GM23338 (cell line): ENCODE results near the gene ZFAND6. TPM values are rescaled to one million over a fixed set of nuclear protein-coding genes. Genes with fewer than 3 reads are reported as not detected.

Experiments used
- ATAC-seq: fragments of 200-7000 bp; cut with Tn5 transposase; 3 replicates; pipeline ENCODE4 v1.9.1; 2020
- DNase-seq: peaks from one replicate; pipeline ENCODE4 v3.0.0-alpha.2; 2015; ENCODE audit warnings: low spot score
- H2AFZ ChIP-seq: fragments of 200-600 bp; sonication (generic); 2 replicates; pipeline ENCODE4 v1.8.0; 2016; ENCODE audit warnings: antibody characterized with exemption, mild to moderate bottlenecking, moderate library complexity
- H3F3A ChIP-seq: fragments of 200-600 bp; sonication (generic); replicated peaks from 2 replicates; pipeline ENCODE4 v1.8.0; 2017; ENCODE audit warnings: antibody characterized with exemption, mixed run types, low read depth
- H3K27ac ChIP-seq: fragments of 200-600 bp; sonication (generic); 2 replicates; pipeline ENCODE4 v1.6.1; 2016; ENCODE audit warnings: low read depth
- H3K27me3 ChIP-seq: fragments of 200-600 bp; sonication (generic); 2 replicates; pipeline ENCODE4 v1.8.0; 2016; ENCODE audit warnings: mild to moderate bottlenecking, mixed run types, moderate library complexity; ENCODE audit not compliant: insufficient read depth
- H3K36me3 ChIP-seq: fragments of 200-600 bp; sonication (generic); 2 replicates; pipeline ENCODE4 v1.8.0; 2016; ENCODE audit warnings: mild to moderate bottlenecking; ENCODE audit not compliant: insufficient read depth
- H3K4me1 ChIP-seq: fragments of 200-600 bp; sonication (generic); 2 replicates; pipeline ENCODE4 v1.8.0; 2016; ENCODE audit warnings: mild to moderate bottlenecking, moderate library complexity; ENCODE audit not compliant: insufficient read depth
- H3K4me2 ChIP-seq: fragments of 200-600 bp; sonication (generic); 2 replicates; pipeline ENCODE4 v1.7.1; 2017; ENCODE audit warnings: mixed run types
- H3K4me3 ChIP-seq: fragments of 200-600 bp; sonication (generic); 2 replicates; pipeline ENCODE4 v1.6.1; 2016; ENCODE audit warnings: mixed run types
- H3K79me2 ChIP-seq: fragments of 200-600 bp; sonication (generic); replicated peaks from 2 replicates; pipeline ENCODE4 v1.8.0; 2017; ENCODE audit warnings: mild to moderate bottlenecking; ENCODE audit not compliant: insufficient read depth
- H3K9me2 ChIP-seq: fragments of 200-600 bp; sonication (generic); 2 replicates; pipeline ENCODE4 v1.8.0; 2017; ENCODE audit not compliant: insufficient read depth
- H4K20me1 ChIP-seq: fragments of 200-600 bp; sonication (generic); replicated peaks from 2 replicates; pipeline ENCODE4 v1.8.0; 2017; ENCODE audit warnings: mild to moderate bottlenecking; ENCODE audit not compliant: insufficient read depth
- H3K27ac Mint-ChIP-seq: 2 replicates; pipeline ENCODE4 v1.8.0; 2020; ENCODE audit warnings: inconsistent platforms, mild to moderate bottlenecking, moderate library complexity, mixed read lengths
- H3K27me3 Mint-ChIP-seq: 3 replicates; pipeline ENCODE4 v1.8.0; 2022; ENCODE audit warnings: low read depth, mild to moderate bottlenecking, moderate library complexity, mixed read lengths, inconsistent platforms; ENCODE audit not compliant: insufficient read depth, poor library complexity
- H3K36me3 Mint-ChIP-seq: 3 replicates; pipeline ENCODE4 v1.8.0; 2021; ENCODE audit warnings: low read depth, mild to moderate bottlenecking, inconsistent platforms, moderate library complexity, mixed read lengths
- H3K4me1 Mint-ChIP-seq: 3 replicates; pipeline ENCODE4 v1.8.0; 2020; ENCODE audit warnings: mild to moderate bottlenecking, inconsistent platforms, mixed read lengths
- H3K4me3 Mint-ChIP-seq: 3 replicates; pipeline ENCODE4 v1.8.0; 2021; ENCODE audit warnings: moderate library complexity, mild to moderate bottlenecking, inconsistent platforms, mixed read lengths
- H3K9me3 Mint-ChIP-seq: 3 replicates; pipeline ENCODE4 v1.8.0; 2020; ENCODE audit warnings: moderate library complexity, mild to moderate bottlenecking, inconsistent platforms, mixed read lengths
- CREB1 ChIP-seq: fragments of 250-450 bp; sonication (Bioruptor Pico); IDR thresholded peaks from 2 replicates; pipeline ENCODE4 v1.5.0; 2020; ENCODE audit warnings: low read depth, mild to moderate bottlenecking, moderate library complexity
- EZH2 ChIP-seq: fragments of 200-600 bp; sonication (generic); IDR thresholded peaks from one replicate; pipeline ENCODE4 v1.8.0; 2017; ENCODE audit warnings: antibody characterized with exemption, mild to moderate bottlenecking, low read depth; ENCODE audit not compliant: unreplicated experiment
- EZH2phosphoT487 ChIP-seq: fragments of 200-600 bp; sonication (generic); IDR thresholded peaks from one replicate; pipeline ENCODE4 v1.8.1; 2018; ENCODE audit warnings: antibody characterized with exemption; ENCODE audit not compliant: unreplicated experiment
- JUNB ChIP-seq: IDR thresholded peaks from one replicate; pipeline ENCODE4 v1.6.1; 2016; ENCODE audit warnings: antibody characterized with exemption; ENCODE audit not compliant: unreplicated experiment
- NANOG ChIP-seq: IDR thresholded peaks from 2 replicates; pipeline ENCODE4 v1.6.1; 2016; ENCODE audit warnings: antibody characterized with exemption, borderline replicate concordance
- POLR2AphosphoS5 ChIP-seq: IDR thresholded peaks from 2 replicates; pipeline ENCODE4 v1.6.1; 2016; ENCODE audit warnings: antibody characterized with exemption, low read depth
- STAT1 ChIP-seq: IDR thresholded peaks from one replicate; pipeline ENCODE4 v1.6.1; 2016; ENCODE audit warnings: antibody characterized with exemption; ENCODE audit not compliant: unreplicated experiment
- ZNF114 ChIP-seq: fragments of 250-450 bp; sonication (Bioruptor Pico); IDR thresholded peaks from 2 replicates; pipeline ENCODE4 v1.5.0; 2020; ENCODE audit warnings: mild to moderate bottlenecking, moderate library complexity
- ZNF331 ChIP-seq: fragments of 250-450 bp; sonication (Bioruptor Pico); IDR thresholded peaks from 2 replicates; pipeline ENCODE4 v1.5.0; 2020; ENCODE audit warnings: low read depth, mild to moderate bottlenecking, moderate library complexity
- polyA plus RNA-seq: library from polyadenylated mRNA; unstranded; fragments of >200 nt; fragmentation: Nextera tagmentation; extraction: Ambion mirVana; gene quantifications from 2 replicates; pipeline ENCODE4 v1.2.1, GENCODE V29; 2016
- total RNA-seq: library from RNA; depleted of rRNA; stranded (reverse); fragments of >200 nt; shearing (Covaris generic); gene quantifications from 2 replicates; pipeline ENCODE4 v1.2.3, GENCODE V29; 2014
- TF ChIP-seq, protein P1 (sequence below): fragments of 250-450 bp; sonication (Bioruptor Pico); IDR thresholded peaks from 2 replicates; pipeline ENCODE4 v1.5.0; 2020; ENCODE audit warnings: mild to moderate bottlenecking, moderate library complexity
- TF ChIP-seq, protein P2 (sequence below), 2 experiments: fragments of 200-600 bp in 1 of 2; sonication (generic) in 1 of 2; conservative IDR thresholded peaks; 2 replicates each; pipeline versions ENCODE4 v1.5.1 to v1.6.1; 2016 to 2017; ENCODE audit warnings: antibody characterized with exemption in 2 of 2, low read depth in 2 of 2, mild to moderate bottlenecking in 2 of 2, moderate library complexity in 1 of 2
- TF ChIP-seq, protein P3 (sequence below): IDR thresholded peaks from one replicate; pipeline ENCODE4 v1.6.1; 2018; ENCODE audit warnings: antibody characterized with exemption; ENCODE audit not compliant: unreplicated experiment
- TF ChIP-seq, protein P4 (sequence below): IDR thresholded peaks from 2 replicates; pipeline ENCODE4 v1.6.1; 2016; ENCODE audit warnings: antibody characterized with exemption

ZFAND6 gene
- total and polyA plus RNA-seq, 2 experiments from 2014 or later = 205 to 292 TPM

DNA sequence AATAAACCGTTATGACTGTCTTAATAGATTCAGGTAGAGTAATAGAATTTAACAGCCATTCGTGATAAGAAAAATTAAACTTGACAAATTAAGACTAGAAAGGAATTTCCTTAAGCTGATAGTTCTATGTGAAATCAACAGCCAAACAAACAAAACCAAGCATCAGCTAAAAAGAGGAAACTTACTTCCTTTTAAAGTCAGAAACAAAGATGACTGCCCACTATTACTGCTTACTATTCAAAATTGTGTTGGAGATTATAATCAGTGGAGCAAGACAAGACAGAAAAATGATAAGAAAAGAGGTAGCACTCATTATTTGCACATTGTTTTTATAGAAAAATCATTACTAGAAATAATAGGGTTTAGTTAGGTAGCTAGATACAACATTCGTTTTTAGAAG, 79.5 kb downstream of the ZFAND6 start:
- DNase-seq (no peak), ATAC-seq (no peak)
- no peaks in the 10 kb centered on the region; the same call in 2 of the 3 replicates for H3K9me3 Mint-ChIP-seq
- Histone ChIP-seq H3K9me2 (no peaks in the 10 kb centered on the region), H3K27me3 (no peaks in the 10 kb centered on the region), H3K4me3 (no peak overlapping the region), H3K79me2 (no peaks in the 10 kb centered on the region), H3F3A (no peaks in the 10 kb centered on the region), H4K20me1 (no peaks in the 10 kb centered on the region), H3K27ac (no peak overlapping the region), H3K36me3 (no peaks in the 10 kb centered on the region), H3K4me2 (no peak overlapping the region), H3K4me1 (no peaks in the 10 kb centered on the region), H2AFZ (no peak overlapping the region)
- peaks cover 9% of the 10 kb centered on the region; the same call in 2 of the 3 replicates for H3K36me3 Mint-ChIP-seq
- no peak overlapping the region for H3K4me3 Mint-ChIP-seq
- TF ChIP-seq, protein P1, sequence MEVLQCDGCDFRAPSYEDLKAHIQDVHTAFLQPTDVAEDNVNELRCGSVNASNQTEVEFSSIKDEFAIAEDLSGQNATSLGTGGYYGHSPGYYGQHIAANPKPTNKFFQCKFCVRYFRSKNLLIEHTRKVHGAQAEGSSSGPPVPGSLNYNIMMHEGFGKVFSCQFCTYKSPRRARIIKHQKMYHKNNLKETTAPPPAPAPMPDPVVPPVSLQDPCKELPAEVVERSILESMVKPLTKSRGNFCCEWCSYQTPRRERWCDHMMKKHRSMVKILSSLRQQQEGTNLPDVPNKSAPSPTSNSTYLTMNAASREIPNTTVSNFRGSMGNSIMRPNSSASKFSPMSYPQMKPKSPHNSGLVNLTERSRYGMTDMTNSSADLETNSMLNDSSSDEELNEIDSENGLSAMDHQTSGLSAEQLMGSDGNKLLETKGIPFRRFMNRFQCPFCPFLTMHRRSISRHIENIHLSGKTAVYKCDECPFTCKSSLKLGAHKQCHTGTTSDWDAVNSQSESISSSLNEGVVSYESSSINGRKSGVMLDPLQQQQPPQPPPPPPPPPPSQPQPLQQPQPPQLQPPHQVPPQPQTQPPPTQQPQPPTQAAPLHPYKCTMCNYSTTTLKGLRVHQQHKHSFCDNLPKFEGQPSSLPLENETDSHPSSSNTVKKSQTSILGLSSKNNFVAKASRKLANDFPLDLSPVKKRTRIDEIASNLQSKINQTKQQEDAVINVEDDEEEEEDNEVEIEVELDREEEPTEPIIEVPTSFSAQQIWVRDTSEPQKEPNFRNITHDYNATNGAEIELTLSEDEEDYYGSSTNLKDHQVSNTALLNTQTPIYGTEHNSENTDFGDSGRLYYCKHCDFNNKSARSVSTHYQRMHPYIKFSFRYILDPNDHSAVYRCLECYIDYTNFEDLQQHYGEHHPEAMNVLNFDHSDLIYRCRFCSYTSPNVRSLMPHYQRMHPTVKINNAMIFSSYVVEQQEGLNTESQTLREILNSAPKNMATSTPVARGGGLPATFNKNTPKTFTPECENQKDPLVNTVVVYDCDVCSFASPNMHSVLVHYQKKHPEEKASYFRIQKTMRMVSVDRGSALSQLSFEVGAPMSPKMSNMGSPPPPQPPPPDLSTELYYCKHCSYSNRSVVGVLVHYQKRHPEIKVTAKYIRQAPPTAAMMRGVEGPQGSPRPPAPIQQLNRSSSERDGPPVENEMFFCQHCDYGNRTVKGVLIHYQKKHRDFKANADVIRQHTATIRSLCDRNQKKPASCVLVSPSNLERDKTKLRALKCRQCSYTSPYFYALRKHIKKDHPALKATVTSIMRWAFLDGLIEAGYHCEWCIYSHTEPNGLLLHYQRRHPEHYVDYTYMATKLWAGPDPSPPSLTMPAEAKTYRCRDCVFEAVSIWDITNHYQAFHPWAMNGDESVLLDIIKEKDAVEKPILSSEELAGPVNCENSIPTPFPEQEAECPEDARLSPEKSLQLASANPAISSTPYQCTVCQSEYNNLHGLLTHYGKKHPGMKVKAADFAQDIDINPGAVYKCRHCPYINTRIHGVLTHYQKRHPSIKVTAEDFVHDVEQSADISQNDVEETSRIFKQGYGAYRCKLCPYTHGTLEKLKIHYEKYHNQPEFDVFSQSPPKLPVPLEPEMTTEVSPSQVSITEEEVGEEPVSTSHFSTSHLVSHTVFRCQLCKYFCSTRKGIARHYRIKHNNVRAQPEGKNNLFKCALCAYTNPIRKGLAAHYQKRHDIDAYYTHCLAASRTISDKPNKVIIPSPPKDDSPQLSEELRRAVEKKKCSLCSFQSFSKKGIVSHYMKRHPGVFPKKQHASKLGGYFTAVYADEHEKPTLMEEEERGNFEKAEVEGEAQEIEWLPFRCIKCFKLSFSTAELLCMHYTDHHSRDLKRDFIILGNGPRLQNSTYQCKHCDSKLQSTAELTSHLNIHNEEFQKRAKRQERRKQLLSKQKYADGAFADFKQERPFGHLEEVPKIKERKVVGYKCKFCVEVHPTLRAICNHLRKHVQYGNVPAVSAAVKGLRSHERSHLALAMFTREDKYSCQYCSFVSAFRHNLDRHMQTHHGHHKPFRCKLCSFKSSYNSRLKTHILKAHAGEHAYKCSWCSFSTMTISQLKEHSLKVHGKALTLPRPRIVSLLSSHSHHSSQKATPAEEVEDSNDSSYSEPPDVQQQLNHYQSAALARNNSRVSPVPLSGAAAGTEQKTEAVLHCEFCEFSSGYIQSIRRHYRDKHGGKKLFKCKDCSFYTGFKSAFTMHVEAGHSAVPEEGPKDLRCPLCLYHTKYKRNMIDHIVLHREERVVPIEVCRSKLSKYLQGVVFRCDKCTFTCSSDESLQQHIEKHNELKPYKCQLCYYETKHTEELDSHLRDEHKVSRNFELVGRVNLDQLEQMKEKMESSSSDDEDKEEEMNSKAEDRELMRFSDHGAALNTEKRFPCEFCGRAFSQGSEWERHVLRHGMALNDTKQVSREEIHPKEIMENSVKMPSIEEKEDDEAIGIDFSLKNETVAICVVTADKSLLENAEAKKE = no peak
- TF ChIP-seq ZNF331 (no peak), POLR2AphosphoS5 (no peak), JUNB (no peak), EZH2 (no peak), STAT1 (no peak), ZNF114 (CRISPR knock-in tag) (no peak), CREB1 (CRISPR knock-in tag) (no peak), NANOG (no peak), EZH2phosphoT487 (no peak)
- TF ChIP-seq, protein P2, sequence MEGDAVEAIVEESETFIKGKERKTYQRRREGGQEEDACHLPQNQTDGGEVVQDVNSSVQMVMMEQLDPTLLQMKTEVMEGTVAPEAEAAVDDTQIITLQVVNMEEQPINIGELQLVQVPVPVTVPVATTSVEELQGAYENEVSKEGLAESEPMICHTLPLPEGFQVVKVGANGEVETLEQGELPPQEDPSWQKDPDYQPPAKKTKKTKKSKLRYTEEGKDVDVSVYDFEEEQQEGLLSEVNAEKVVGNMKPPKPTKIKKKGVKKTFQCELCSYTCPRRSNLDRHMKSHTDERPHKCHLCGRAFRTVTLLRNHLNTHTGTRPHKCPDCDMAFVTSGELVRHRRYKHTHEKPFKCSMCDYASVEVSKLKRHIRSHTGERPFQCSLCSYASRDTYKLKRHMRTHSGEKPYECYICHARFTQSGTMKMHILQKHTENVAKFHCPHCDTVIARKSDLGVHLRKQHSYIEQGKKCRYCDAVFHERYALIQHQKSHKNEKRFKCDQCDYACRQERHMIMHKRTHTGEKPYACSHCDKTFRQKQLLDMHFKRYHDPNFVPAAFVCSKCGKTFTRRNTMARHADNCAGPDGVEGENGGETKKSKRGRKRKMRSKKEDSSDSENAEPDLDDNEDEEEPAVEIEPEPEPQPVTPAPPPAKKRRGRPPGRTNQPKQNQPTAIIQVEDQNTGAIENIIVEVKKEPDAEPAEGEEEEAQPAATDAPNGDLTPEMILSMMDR (conservative IDR thresholded peaks at IDR 0.05; ENCODE audit: low read depth in 2 of 2) = no peak
- TF ChIP-seq, protein P3, sequence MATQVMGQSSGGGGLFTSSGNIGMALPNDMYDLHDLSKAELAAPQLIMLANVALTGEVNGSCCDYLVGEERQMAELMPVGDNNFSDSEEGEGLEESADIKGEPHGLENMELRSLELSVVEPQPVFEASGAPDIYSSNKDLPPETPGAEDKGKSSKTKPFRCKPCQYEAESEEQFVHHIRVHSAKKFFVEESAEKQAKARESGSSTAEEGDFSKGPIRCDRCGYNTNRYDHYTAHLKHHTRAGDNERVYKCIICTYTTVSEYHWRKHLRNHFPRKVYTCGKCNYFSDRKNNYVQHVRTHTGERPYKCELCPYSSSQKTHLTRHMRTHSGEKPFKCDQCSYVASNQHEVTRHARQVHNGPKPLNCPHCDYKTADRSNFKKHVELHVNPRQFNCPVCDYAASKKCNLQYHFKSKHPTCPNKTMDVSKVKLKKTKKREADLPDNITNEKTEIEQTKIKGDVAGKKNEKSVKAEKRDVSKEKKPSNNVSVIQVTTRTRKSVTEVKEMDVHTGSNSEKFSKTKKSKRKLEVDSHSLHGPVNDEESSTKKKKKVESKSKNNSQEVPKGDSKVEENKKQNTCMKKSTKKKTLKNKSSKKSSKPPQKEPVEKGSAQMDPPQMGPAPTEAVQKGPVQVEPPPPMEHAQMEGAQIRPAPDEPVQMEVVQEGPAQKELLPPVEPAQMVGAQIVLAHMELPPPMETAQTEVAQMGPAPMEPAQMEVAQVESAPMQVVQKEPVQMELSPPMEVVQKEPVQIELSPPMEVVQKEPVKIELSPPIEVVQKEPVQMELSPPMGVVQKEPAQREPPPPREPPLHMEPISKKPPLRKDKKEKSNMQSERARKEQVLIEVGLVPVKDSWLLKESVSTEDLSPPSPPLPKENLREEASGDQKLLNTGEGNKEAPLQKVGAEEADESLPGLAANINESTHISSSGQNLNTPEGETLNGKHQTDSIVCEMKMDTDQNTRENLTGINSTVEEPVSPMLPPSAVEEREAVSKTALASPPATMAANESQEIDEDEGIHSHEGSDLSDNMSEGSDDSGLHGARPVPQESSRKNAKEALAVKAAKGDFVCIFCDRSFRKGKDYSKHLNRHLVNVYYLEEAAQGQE = no peak
- TF ChIP-seq, protein P4, sequence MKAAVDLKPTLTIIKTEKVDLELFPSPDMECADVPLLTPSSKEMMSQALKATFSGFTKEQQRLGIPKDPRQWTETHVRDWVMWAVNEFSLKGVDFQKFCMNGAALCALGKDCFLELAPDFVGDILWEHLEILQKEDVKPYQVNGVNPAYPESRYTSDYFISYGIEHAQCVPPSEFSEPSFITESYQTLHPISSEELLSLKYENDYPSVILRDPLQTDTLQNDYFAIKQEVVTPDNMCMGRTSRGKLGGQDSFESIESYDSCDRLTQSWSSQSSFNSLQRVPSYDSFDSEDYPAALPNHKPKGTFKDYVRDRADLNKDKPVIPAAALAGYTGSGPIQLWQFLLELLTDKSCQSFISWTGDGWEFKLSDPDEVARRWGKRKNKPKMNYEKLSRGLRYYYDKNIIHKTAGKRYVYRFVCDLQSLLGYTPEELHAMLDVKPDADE = no peak
- H3K27me3 Mint-ChIP-seq = peaks cover 3% of the 10 kb centered on the region
- no peak overlapping the region for H3K27ac Mint-ChIP-seq
- H3K4me1 Mint-ChIP-seq = no peaks in the 10 kb centered on the region
